Endothelial cell of umbilical vein (primary cell): Measurements from ENCODE around the gene SETBP1. TPM values are rescaled to one million over a fixed set of nuclear protein-coding genes. Genes with fewer than 3 reads are reported as not detected.

Source experiments
- BruUV-seq: library from RNA; stranded (reverse); fragments of 400-500 nt; replicated peaks from 2 replicates; lab custom pipeline; 2021; lab: Mats Ljungman, UMichigan
- CTCF ChIA-PET: fragments of 300-600, 350-600 bp; sonication (Branson Sonifier 250); formaldehyde crosslinking; loops from one replicate; lab custom pipeline; 2021; ENCODE audit warnings: antibody characterized with exemption, inconsistent platforms; lab: Charles Lee
- POLR2A ChIA-PET: fragments of 300-600, 350-600 bp; sonication (Branson Sonifier 250); formaldehyde crosslinking; loops from one replicate; lab custom pipeline; 2021; ENCODE audit warnings: antibody characterized with exemption, inconsistent platforms; lab: Charles Lee
- DNase-seq: peaks from one replicate; pipeline ENCODE4 v3.0.0-alpha.2; 2011; ENCODE audit warnings: low read depth, low spot score
- FAIRE-seq: peaks from 2 replicates; lab custom pipeline; 2011; peaks lifted over from hg19 to GRCh38; lab: Jason Lieb, UNC
- H2AFZ ChIP-seq: 2 replicates; pipeline ENCODE4 v1.6.0; 2012; ENCODE audit warnings: low read depth, low read length, control low read depth, inconsistent platforms
- H3K27ac ChIP-seq: 2 replicates; pipeline ENCODE4 v1.5.1; 2011; ENCODE audit warnings: low read depth, mild to moderate bottlenecking, control low read depth, low read length, moderate library complexity; ENCODE audit not compliant: insufficient read depth
- H3K27me3 ChIP-seq, 2 experiments: 2 replicates each; pipeline versions ENCODE4 v1.6.0 to v1.6.1; 2011; ENCODE audit warnings: low read length in 2 of 2, mixed read lengths in 1 of 2; ENCODE audit not compliant: control insufficient read depth in 2 of 2, insufficient read depth in 2 of 2
- H3K36me3 ChIP-seq, 2 experiments: 2 replicates in 1 of 2; 3 replicates in 1 of 2; pipeline ENCODE4 v1.5.1; 2011; ENCODE audit warnings: low read length in 2 of 2, mild to moderate bottlenecking in 1 of 2, moderate library complexity in 1 of 2; ENCODE audit not compliant: control insufficient read depth in 2 of 2, insufficient read depth in 2 of 2; ENCODE audit errors: extremely low read depth in 1 of 2
- H3K4me1 ChIP-seq: 3 replicates; pipeline ENCODE4 v1.5.1; 2011; ENCODE audit warnings: mild to moderate bottlenecking, low read length; ENCODE audit not compliant: control insufficient read depth, insufficient read depth; ENCODE audit errors: extremely low read depth
- H3K4me2 ChIP-seq: 2 replicates; pipeline ENCODE4 v1.6.1; 2011; ENCODE audit warnings: low read length, control low read depth, mixed read lengths; ENCODE audit not compliant: insufficient read depth
- H3K4me3 ChIP-seq, 3 experiments: fragments of 200-600 bp in 1 of 3; sonication (generic), shearing (Covaris generic) in 1 of 3; replicated peaks in 1 of 3; 2 replicates each; pipeline ENCODE4 v1.5.1; 2011 to 2016; ENCODE audit warnings: control low read depth in 3 of 3, low read length in 3 of 3, mild to moderate bottlenecking in 2 of 3, inconsistent platforms in 1 of 3, low read depth in 1 of 3, moderate library complexity in 1 of 3; ENCODE audit not compliant: insufficient read depth in 1 of 3
- H3K79me2 ChIP-seq: 2 replicates; pipeline ENCODE4 v1.6.0; 2012; ENCODE audit warnings: low read length, inconsistent platforms; ENCODE audit not compliant: control insufficient read depth, insufficient read depth
- H3K9ac ChIP-seq: replicated peaks from 2 replicates; pipeline ENCODE3; 2011; ENCODE audit warnings: low read length, control low read depth; ENCODE audit not compliant: insufficient read depth; ENCODE audit errors: extremely low read depth
- H3K9me1 ChIP-seq: replicated peaks from 3 replicates; pipeline ENCODE4 v1.6.0; 2011; ENCODE audit warnings: mild to moderate bottlenecking, low read length; ENCODE audit not compliant: control insufficient read depth, insufficient read depth; ENCODE audit errors: extremely low read depth
- H3K9me3 ChIP-seq: replicated peaks from 2 replicates; pipeline ENCODE4 v1.5.1; 2012; ENCODE audit warnings: low read length, inconsistent platforms; ENCODE audit not compliant: control insufficient read depth, insufficient read depth
- H4K20me1 ChIP-seq: replicated peaks from 2 replicates; pipeline ENCODE3; 2011; ENCODE audit warnings: mild to moderate bottlenecking, low read length; ENCODE audit not compliant: control insufficient read depth, insufficient read depth; ENCODE audit errors: extremely low read depth
- CTCF ChIP-seq, 2 donors: IDR thresholded peaks; 1 replicate in 1 of 2; 2 replicates in 1 of 2; pipeline ENCODE4 v1.5.1; 2011; ENCODE audit warnings: low read length in 2 of 2, mild to moderate bottlenecking in 2 of 2, moderate library complexity in 2 of 2, control low read depth in 1 of 2, inconsistent platforms in 1 of 2, low read depth in 1 of 2; ENCODE audit not compliant: insufficient read depth in 1 of 2; ENCODE audit errors: extremely low read depth in 1 of 2
- EZH2 ChIP-seq: IDR thresholded peaks from 2 replicates; pipeline ENCODE4 v1.6.1; 2012; ENCODE audit warnings: borderline replicate concordance, low read depth, mild to moderate bottlenecking, moderate library complexity, low read length, inconsistent platforms; ENCODE audit not compliant: severe bottlenecking
- FOS ChIP-seq: IDR thresholded peaks from 2 replicates; pipeline ENCODE4 v1.6.1; 2011; ENCODE audit warnings: mild to moderate bottlenecking, low read length, moderate library complexity, borderline replicate concordance; ENCODE audit not compliant: insufficient read depth
- GATA2 ChIP-seq: IDR thresholded peaks from 2 replicates; pipeline ENCODE4 v1.7.0; 2011; ENCODE audit warnings: low read depth, mild to moderate bottlenecking, moderate library complexity, mixed read lengths, low read length; ENCODE audit not compliant: insufficient read length, insufficient read depth
- JUN ChIP-seq: IDR thresholded peaks from 2 replicates; pipeline ENCODE4 v1.6.1; 2011; ENCODE audit warnings: borderline replicate concordance, low read depth; ENCODE audit not compliant: insufficient read length, insufficient read depth
- MYC ChIP-seq: IDR thresholded peaks from one replicate; pipeline ENCODE4 v1.6.1; 2011; ENCODE audit warnings: mild to moderate bottlenecking, low read depth, low read length
- POLR2A ChIP-seq: IDR thresholded peaks from 2 replicates; pipeline ENCODE4 v1.6.1; 2012; ENCODE audit warnings: low read depth, mild to moderate bottlenecking, control low read depth, low read length
- POLR2AphosphoS5 ChIP-seq: IDR thresholded peaks from 2 replicates; pipeline ENCODE4 v1.6.1; 2012; ENCODE audit warnings: low read depth, mild to moderate bottlenecking, control low read depth, low read length, moderate library complexity; ENCODE audit not compliant: insufficient read depth
- dilution Hi-C: fragments of 300-500 bp; cut with MboI; formaldehyde crosslinking; loops from one replicate; pipeline ENCODE4 v1.15.0; 2019; ENCODE audit warnings: low sequenced_read_pairs; ENCODE audit not compliant: extremely low pct_ligation_motif_present
- intact Hi-C: fragments of 100-400 bp; cut with micrococcal nuclease; formaldehyde crosslinking; loops from one replicate; pipeline ENCODE4 v1.10.0; 2022
- polyA plus RNA-seq, 4 experiments: library from polyadenylated mRNA; depleted of rRNA in 3 of 4; stranded (reverse) in 3 of 4; unstranded in 1 of 4; fragments of >200 nt; gene quantifications; 2 replicates each; pipeline versions ENCODE4 v1.2.1 to v1.2.3, GENCODE V29; 2011 to 2012; ENCODE audit warnings: missing spikeins in 1 of 4
- total RNA-seq: library from RNA; stranded (reverse); gene quantifications from 2 replicates; pipeline ENCODE4 v1.2.3, GENCODE V29; 2021
- TF ChIP-seq, protein P1 (sequence below): IDR thresholded peaks from 2 replicates; pipeline ENCODE4 v1.6.1; 2011; ENCODE audit not compliant: insufficient read depth, insufficient read length

Gene SETBP1
- total and polyA plus RNA-seq, 2 donors (not counting 3 experiments of a cell fraction or from before 2014, with no cell fraction given) = 0.76 to 3.1 TPM

DNA sequence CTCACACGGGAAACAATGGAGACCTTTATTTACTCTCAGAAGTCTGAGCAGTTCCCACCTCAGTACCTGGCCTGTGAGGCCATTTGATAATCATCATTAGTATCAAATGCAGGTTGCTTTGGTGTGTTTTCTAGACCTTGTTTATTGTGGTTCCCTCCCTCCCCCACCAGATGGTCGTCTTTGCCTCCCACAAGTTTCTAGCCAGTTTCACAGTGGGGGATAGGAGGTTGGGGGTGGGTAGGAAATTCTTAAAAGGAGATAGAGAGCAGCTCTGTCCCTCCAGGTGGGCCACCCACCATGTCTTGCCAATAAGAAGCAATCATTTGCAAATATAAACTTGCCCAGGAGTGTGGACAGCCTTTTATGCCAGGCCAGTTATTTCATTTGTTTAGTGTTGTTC, 31.3 kb downstream of the SETBP1 start:
- Histone ChIP-seq H3K4me1 (no peaks in the 10 kb centered on the region), H3K79me2 (no peaks in the 10 kb centered on the region), H3K36me3 (no peaks in the 10 kb centered on the region), H3K9ac (no peak overlapping the region), H3K9me3 (no peaks in the 10 kb centered on the region), H4K20me1 (no peaks in the 10 kb centered on the region), H3K4me3 (no peak overlapping the region), H3K4me2 (no peak overlapping the region), H3K27me3 (no peaks in the 10 kb centered on the region), H3K27ac (no peak overlapping the region), H2AFZ (no peak overlapping the region), H3K9me1 (no peaks in the 10 kb centered on the region)
- POLR2A ChIA-PET = no interaction called here
- DNase-seq = no peak
- dilution Hi-C loops = no loop called here
- FAIRE-seq = no peak
- CTCF ChIA-PET = no interaction called here
- intact Hi-C loops = no loop called here
- TF ChIP-seq MYC = no peak
- no peak for TF ChIP-seq GATA2
- no peak for TF ChIP-seq POLR2AphosphoS5
- TF ChIP-seq JUN = no peak
- no TSS peak for BruUV-seq

DNA sequence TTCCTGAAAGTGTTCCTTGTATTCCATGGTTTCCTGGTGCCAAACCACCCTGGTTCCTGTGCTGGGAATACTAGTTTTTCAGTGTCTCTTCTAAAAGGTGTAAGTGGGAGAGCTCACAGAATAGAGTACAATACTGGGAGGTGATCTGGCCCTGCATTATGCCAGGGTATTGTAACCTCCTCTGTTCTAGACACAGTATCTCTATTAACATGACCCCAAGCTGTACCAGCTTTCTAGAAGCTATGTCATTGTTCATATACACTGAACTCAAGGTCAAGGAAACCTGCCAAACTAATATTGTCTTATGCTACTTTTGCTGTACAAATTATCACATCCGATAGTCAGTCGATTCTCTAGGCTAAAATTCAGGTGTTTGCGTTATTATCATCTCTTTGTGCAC, 32.7 kb downstream of the SETBP1 start:
- no peak for FAIRE-seq
- Histone ChIP-seq H3K9me1 (no peaks in the 10 kb centered on the region), H3K4me3 (no peak overlapping the region), H2AFZ (no peak overlapping the region), H3K9me3 (no peaks in the 10 kb centered on the region), H3K9ac (no peak overlapping the region), H3K4me2 (no peak overlapping the region), H3K79me2 (no peaks in the 10 kb centered on the region), H3K36me3 (no peaks in the 10 kb centered on the region), H4K20me1 (no peaks in the 10 kb centered on the region), H3K27ac (no peak overlapping the region), H3K27me3 (no peaks in the 10 kb centered on the region), H3K4me1 (no peaks in the 10 kb centered on the region)
- CTCF ChIA-PET = no interaction called here
- intact Hi-C loops = no loop called here
- dilution Hi-C loops = no loop called here
- POLR2A ChIA-PET = no interaction called here
- no TSS peak for BruUV-seq
- no peak for DNase-seq
- TF ChIP-seq FOS (no peak), JUN (no peak), GATA2 (no peak), MYC (no peak), EZH2 (no peak), CTCF (IDR thresholded peaks at IDR 0.05; ENCODE audit: extremely low read depth in 1 of 2, insufficient read depth in 1 of 2, low read depth in 1 of 2, low read length in 2 of 2) (no peak), POLR2A (no peak), POLR2AphosphoS5 (no peak)
- TF ChIP-seq, protein P1, sequence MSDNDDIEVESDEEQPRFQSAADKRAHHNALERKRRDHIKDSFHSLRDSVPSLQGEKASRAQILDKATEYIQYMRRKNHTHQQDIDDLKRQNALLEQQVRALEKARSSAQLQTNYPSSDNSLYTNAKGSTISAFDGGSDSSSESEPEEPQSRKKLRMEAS = no peak
